Measurements from ENCODE around the gene DDI2.

The DDI2 gene

GRCh38 chr1:15701784-15702183, 84.5 kb downstream of the DDI2 start:
- TF ChIP-seq CTCF (IDR thresholded peaks at IDR 0.05; ENCODE audit: control insufficient read depth, insufficient read depth, low read depth, low read length, missing control alignments), result no peak
- no peak for DNase-seq (ENCODE audit: low read depth)
- no peak overlapping the region for H3K4me3 ChIP-seq (ENCODE audit: control insufficient read depth, low read depth, low read length)

GRCh38 chr1:15702722-15703550, 85.7 kb downstream of the DDI2 start:
- no peak for DNase-seq (ENCODE audit: low read depth)
- no peak for TF ChIP-seq CTCF (IDR thresholded peaks at IDR 0.05; ENCODE audit: control insufficient read depth, insufficient read depth, low read depth, low read length, missing control alignments)

GRCh38 chr1:15703562-15703961, 86.3 kb downstream of the DDI2 start:
- H3K4me3 ChIP-seq (ENCODE audit: control insufficient read depth, low read depth, low read length), result no peak overlapping the region
- TF ChIP-seq CTCF (IDR thresholded peaks at IDR 0.05; ENCODE audit: control insufficient read depth, insufficient read depth, low read depth, low read length, missing control alignments), result no peak
- DNase-seq (ENCODE audit: low read depth), result peak; percentile 78

More at GRCh38 chr1:15702722-15703550, 85.7 kb downstream of the DDI2 start:
- H3K4me3 ChIP-seq (ENCODE audit: control insufficient read depth, low read depth, low read length), result no peak overlapping the region

- no peak for DNase-seq (ENCODE audit: low read depth)
- H3K4me3 ChIP-seq (ENCODE audit: control insufficient read depth, low read depth, low read length), result no peak overlapping the region
- no peak for TF ChIP-seq CTCF (IDR thresholded peaks at IDR 0.05; ENCODE audit: control insufficient read depth, insufficient read depth, low read depth, low read length, missing control alignments)
Observed at GRCh38 chr1:15704526-15705183, 87.4 kb downstream of the DDI2 start.

- no peak for TF ChIP-seq CTCF (IDR thresholded peaks at IDR 0.05; ENCODE audit: control insufficient read depth, insufficient read depth, low read depth, low read length, missing control alignments)
- no peak for DNase-seq (ENCODE audit: low read depth)
- H3K4me3 ChIP-seq (ENCODE audit: control insufficient read depth, low read depth, low read length), result no peak overlapping the region
Observed at GRCh38 chr1:15705184-15705566, 87.9 kb downstream of the DDI2 start.

- TF ChIP-seq CTCF (IDR thresholded peaks at IDR 0.05; ENCODE audit: control insufficient read depth, insufficient read depth, low read depth, low read length, missing control alignments), result no peak
- DNase-seq (ENCODE audit: low read depth), result no peak
- H3K4me3 ChIP-seq (ENCODE audit: control insufficient read depth, low read depth, low read length), result no peak overlapping the region
Observed at GRCh38 chr1:15706751-15707150, 89.5 kb downstream of the DDI2 start.
